Measurements from ENCODE around the gene LIPM. TPM values are rescaled to one million over a fixed set of nuclear protein-coding genes. Genes with fewer than 3 reads are reported as not detected.

Gene LIPM
- total RNA-seq, 1 donor from 2014 or later: not detected

GRCh38 chr10:88762906-88763305 lies 39.6 kb upstream of the LIPM start:
- no peak for TF ChIP-seq CTCF (IDR thresholded peaks at IDR 0.05)
- Mint-ChIP-seq H3K4me3 (ENCODE audit: unreplicated experiment) (no peak overlapping the region), H3K27me3 (ENCODE audit: low read depth) (peaks cover 17% of the 10 kb centered on the region), H3K36me3 (ENCODE audit: low read depth) (no peaks in the 10 kb centered on the region), H3K4me1 (ENCODE audit: low read depth) (no peaks in the 10 kb centered on the region), H3K27ac (ENCODE audit: unreplicated experiment) (no peak overlapping the region), H3K9me3 (ENCODE audit: low read depth) (no peaks in the 10 kb centered on the region)
- no peak for DNase-seq (ENCODE audit: low spot score)

- no peak overlapping the region for H3K27ac Mint-ChIP-seq (ENCODE audit: unreplicated experiment)
- peaks cover 17% of the 10 kb centered on the region for H3K27me3 Mint-ChIP-seq (ENCODE audit: low read depth)
- no peak overlapping the region for H3K4me3 Mint-ChIP-seq (ENCODE audit: unreplicated experiment)
- no peaks in the 10 kb centered on the region for H3K36me3 Mint-ChIP-seq (ENCODE audit: low read depth)
- no peak for TF ChIP-seq CTCF (IDR thresholded peaks at IDR 0.05)
- no peak for DNase-seq (ENCODE audit: low spot score)
- no peaks in the 10 kb centered on the region for H3K4me1 Mint-ChIP-seq (ENCODE audit: low read depth)
- H3K9me3 Mint-ChIP-seq (ENCODE audit: low read depth): no peaks in the 10 kb centered on the region
Measured at GRCh38 chr10:88763441-88763840, 39.1 kb upstream of the LIPM start.

GRCh38 chr10:88764110-88764509 lies 38.4 kb upstream of the LIPM start:
- peaks cover 15% of the 10 kb centered on the region for H3K27me3 Mint-ChIP-seq (ENCODE audit: low read depth)
- H3K9me3 Mint-ChIP-seq (ENCODE audit: low read depth): no peaks in the 10 kb centered on the region
- DNase-seq (ENCODE audit: low spot score): no peak
- no peak overlapping the region for H3K4me3 Mint-ChIP-seq (ENCODE audit: unreplicated experiment)
- TF ChIP-seq CTCF (IDR thresholded peaks at IDR 0.05): no peak
- no peaks in the 10 kb centered on the region for H3K4me1 Mint-ChIP-seq (ENCODE audit: low read depth)
- H3K27ac Mint-ChIP-seq (ENCODE audit: unreplicated experiment): no peak overlapping the region
- no peaks in the 10 kb centered on the region for H3K36me3 Mint-ChIP-seq (ENCODE audit: low read depth)

GRCh38 chr10:88765816-88766215 lies 36.7 kb upstream of the LIPM start:
- H3K27me3 Mint-ChIP-seq (ENCODE audit: low read depth): peaks cover 10% of the 10 kb centered on the region
- H3K27ac Mint-ChIP-seq (ENCODE audit: unreplicated experiment): no peak overlapping the region
- no peaks in the 10 kb centered on the region for H3K9me3 Mint-ChIP-seq (ENCODE audit: low read depth)
- no peak overlapping the region for H3K4me3 Mint-ChIP-seq (ENCODE audit: unreplicated experiment)
- no peak for DNase-seq (ENCODE audit: low spot score)
- no peaks in the 10 kb centered on the region for H3K36me3 Mint-ChIP-seq (ENCODE audit: low read depth)
- no peak for TF ChIP-seq CTCF (IDR thresholded peaks at IDR 0.05)
- H3K4me1 Mint-ChIP-seq (ENCODE audit: low read depth): no peaks in the 10 kb centered on the region

GRCh38 chr10:88769384-88769783 lies 33.1 kb upstream of the LIPM start:
- H3K9me3 Mint-ChIP-seq (ENCODE audit: low read depth): peaks cover 19% of the 10 kb centered on the region
- no peaks in the 10 kb centered on the region for H3K4me1 Mint-ChIP-seq (ENCODE audit: low read depth)

More at GRCh38 chr10:88769384-88769783, 33.1 kb upstream of the LIPM start:
- H3K4me3 Mint-ChIP-seq (ENCODE audit: unreplicated experiment): no peak overlapping the region
- no peak for DNase-seq (ENCODE audit: low spot score)
- H3K27ac Mint-ChIP-seq (ENCODE audit: unreplicated experiment): no peak overlapping the region
- H3K27me3 Mint-ChIP-seq (ENCODE audit: low read depth): peaks cover 13% of the 10 kb centered on the region
- TF ChIP-seq CTCF (IDR thresholded peaks at IDR 0.05): no peak
- H3K36me3 Mint-ChIP-seq (ENCODE audit: low read depth): peaks cover 5% of the 10 kb centered on the region
